Activated naive CD8-positive, alpha-beta T cell treated with anti-CD3 and anti-CD28 coated beads for 36 hours (primary cell): ENCODE measurements around the gene GAS5. TPM values are rescaled to one million over a fixed set of nuclear protein-coding genes. Genes with fewer than 3 reads are reported as not detected.
"Not testable (repeated sequence)": the region's sequence is repeated elsewhere in the genome, so short reads cannot be mapped to it uniquely, and the experiment has no call there.

ENCODE experiments used
- DNase-seq: peaks from one replicate; pipeline ENCODE4 v3.0.0; 2021
- H3K27ac Mint-ChIP-seq: one replicate; pipeline ENCODE4 v1.8.0; 2022; ENCODE audit warnings: mild to moderate bottlenecking, moderate library complexity, mixed read lengths
- H3K27me3 Mint-ChIP-seq: one replicate; pipeline ENCODE4 v1.8.0; 2022; ENCODE audit warnings: mild to moderate bottlenecking, mixed read lengths
- H3K36me3 Mint-ChIP-seq: one replicate; pipeline ENCODE4 v1.8.0; 2021; ENCODE audit warnings: mild to moderate bottlenecking, mixed read lengths
- H3K4me1 Mint-ChIP-seq: one replicate; pipeline ENCODE4 v1.8.0; 2021; ENCODE audit warnings: mixed read lengths
- H3K4me3 Mint-ChIP-seq: one replicate; pipeline ENCODE4 v1.8.0; 2022; ENCODE audit warnings: mild to moderate bottlenecking, moderate library complexity, mixed read lengths
- H3K9me3 Mint-ChIP-seq: one replicate; pipeline ENCODE4 v1.8.0; 2022; ENCODE audit warnings: mixed read lengths
- total RNA-seq, 2 experiments: library from RNA; stranded (reverse); gene quantifications; one replicate each; pipeline ENCODE4 v1.2.3, GENCODE V29; 2021

GAS5 gene
- total RNA-seq, 2 experiments from 2014 or later, result 1,009 to 1,039 TPM

DNA sequence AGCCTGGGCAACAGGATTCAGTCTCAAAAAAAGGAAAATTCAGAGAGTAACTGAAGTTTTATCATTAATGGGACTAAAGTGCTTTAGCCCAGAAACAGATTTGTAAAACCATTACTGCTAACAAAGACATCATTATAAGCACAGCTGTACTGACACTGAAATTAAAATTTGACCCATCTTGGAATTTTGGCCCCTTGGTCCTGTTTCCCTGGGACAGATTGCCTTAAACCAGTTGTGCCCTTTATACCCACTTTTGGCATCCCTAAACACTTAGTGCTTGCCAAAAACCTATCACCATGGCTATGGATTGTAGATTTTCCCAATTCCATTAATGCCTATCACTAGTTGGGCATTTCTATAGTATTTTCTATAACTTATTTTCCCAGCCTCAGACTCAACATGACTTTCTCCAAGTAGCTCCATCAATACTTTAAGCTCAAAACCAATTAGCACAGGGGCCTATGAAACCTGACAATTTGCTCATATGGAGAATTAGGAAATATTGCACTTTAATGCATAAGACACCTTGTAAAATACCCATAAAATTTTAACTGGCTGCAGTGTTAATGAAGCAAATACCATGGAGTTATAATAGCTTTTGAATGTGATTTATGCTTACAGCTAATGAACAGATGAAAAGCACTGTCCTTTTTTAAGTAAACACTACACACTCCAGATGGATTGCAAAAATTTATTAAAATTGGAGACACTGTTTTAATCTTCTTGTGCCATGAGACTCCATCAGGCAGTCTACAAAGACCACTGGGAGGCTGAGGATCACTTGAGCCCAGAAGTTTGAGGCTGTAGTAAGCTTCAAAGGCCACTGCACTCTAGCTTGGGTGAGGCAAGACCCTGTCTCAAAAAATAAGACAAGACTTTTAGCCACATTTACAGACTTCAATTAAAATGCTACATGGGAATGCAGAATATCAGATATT lies 4.3 kb downstream of the GAS5 start:
- Mint-ChIP-seq H3K4me1 (peaks cover 50% of the 10 kb centered on the region), H3K9me3 (no peaks in the 10 kb centered on the region), H3K4me3 (peak overlapping the region; percentile 100), H3K27ac (peak overlapping the region; percentile 96), H3K27me3 (peaks cover 45% of the 10 kb centered on the region), H3K36me3 (peaks cover 65% of the 10 kb centered on the region)
- no peak for DNase-seq

DNA sequence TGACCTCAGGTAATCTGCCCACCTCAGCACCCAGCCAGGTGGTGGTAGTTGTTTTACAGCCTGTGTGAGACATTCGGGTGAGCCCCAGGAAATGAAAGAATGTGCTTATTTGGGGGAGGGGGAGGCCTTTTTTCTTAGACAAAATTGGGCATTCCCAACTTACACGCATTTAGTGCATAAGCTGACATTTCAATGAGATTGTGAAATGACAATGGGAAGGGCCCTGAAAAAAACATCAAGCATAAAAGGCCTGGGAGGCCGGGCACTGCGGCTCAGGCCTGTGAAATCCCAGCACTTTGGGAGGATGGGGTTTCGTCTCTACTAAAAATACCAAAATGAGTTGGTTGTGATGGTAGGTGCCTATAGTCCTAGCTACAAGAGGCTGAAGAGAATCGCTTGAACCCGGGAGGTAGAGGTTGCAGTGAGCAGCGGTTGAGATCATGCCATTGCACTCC lies 5.0 kb downstream of the GAS5 start:
- DNase-seq, result peak; percentile 19
- no peaks in the 10 kb centered on the region for H3K9me3 Mint-ChIP-seq
- peaks cover 43% of the 10 kb centered on the region for H3K27me3 Mint-ChIP-seq
- H3K4me3 Mint-ChIP-seq, result peak overlapping the region; percentile 100
- peak overlapping the region; percentile 96 for H3K27ac Mint-ChIP-seq
- peaks cover 49% of the 10 kb centered on the region for H3K4me1 Mint-ChIP-seq
- peaks cover 66% of the 10 kb centered on the region for H3K36me3 Mint-ChIP-seq

DNA sequence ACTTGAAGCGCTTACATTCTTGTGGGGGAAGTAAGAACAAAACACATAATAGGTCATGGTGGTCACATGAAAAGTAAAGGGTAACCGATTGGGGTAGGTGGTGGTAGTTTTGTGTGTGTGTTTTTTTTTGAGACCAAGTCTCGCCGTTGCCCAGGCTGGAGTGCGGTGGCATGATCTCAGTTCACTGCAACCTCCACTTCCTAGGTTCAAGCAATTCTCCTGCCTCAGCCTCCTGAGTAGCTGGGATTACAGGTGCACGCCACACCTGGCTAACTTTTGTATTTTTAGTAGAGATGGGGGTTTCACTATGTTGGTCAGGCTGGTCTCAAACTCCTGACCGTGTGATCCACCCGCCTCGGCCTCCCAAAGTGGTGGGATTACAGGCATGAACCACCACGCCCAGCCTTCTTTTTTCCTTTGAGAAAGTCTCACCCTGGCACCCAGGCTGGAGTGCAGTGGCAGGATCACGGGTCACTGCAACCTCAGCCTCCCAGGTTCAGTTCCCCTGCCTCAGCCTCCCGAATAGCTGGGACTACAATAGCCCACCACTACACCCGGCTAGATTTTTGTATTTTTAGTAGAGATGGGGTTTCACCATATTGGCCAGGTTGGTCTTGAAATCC lies 5.5 kb downstream of the GAS5 start:
- peak overlapping the region; percentile 96 for H3K27ac Mint-ChIP-seq
- DNase-seq, result peak; percentile 51
- peaks cover 47% of the 10 kb centered on the region for H3K4me1 Mint-ChIP-seq
- peaks cover 66% of the 10 kb centered on the region for H3K36me3 Mint-ChIP-seq
- peaks cover 38% of the 10 kb centered on the region for H3K27me3 Mint-ChIP-seq
- H3K9me3 Mint-ChIP-seq, result not testable (repeated sequence)
- peak overlapping the region; percentile 100 for H3K4me3 Mint-ChIP-seq

DNA sequence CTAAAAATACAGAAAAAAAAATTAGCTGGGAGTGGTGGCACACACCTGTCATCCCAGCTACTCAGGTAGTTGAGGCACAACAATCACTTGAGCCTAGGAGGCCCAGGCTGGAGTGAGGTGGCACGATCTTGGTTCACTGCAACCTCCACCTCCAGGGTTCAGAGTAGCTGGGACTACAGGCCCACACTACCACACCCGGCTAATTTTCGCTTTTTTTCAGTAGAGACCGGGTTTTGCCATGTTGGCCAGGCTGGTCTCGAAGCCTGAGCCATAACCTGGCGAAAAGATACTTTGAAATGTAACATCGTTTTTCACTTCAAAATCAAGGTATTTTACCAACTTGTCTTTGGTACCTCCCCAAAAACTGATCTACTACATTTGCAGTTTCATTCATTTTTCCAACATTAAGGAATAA lies 6.1 kb downstream of the GAS5 start:
- Mint-ChIP-seq H3K9me3 (no peaks in the 10 kb centered on the region), H3K4me1 (peaks cover 45% of the 10 kb centered on the region), H3K27ac (peak overlapping the region; percentile 96), H3K36me3 (peaks cover 60% of the 10 kb centered on the region), H3K27me3 (peaks cover 32% of the 10 kb centered on the region), H3K4me3 (peak overlapping the region; percentile 40)
- peak; percentile 33 for DNase-seq

DNA sequence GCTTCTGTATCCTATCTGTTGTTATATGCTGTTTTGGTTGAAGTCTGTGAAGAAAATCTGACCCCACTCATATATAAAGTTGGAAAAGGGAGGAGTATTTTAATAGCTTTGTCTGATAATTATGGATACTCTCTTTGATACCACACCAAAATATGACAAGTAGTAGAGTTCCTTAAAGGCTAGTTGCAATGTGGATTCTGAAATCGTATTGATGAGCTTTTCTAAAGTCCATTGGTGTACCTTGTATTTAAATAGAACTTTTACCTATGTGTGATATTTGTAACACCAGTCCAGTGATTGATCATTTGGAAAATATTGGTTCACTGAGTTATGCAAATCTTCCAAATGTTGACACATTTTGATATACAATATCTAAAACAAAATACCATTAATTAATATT lies 7.7 kb downstream of the GAS5 start:
- peaks cover 22% of the 10 kb centered on the region for H3K27me3 Mint-ChIP-seq
- H3K9me3 Mint-ChIP-seq, result no peaks in the 10 kb centered on the region
- DNase-seq, result no peak

GRCh38 chr1:173859547-173859946 lies 8.2 kb downstream of the GAS5 start:
- DNase-seq, H3K9me3 Mint-ChIP-seq, H3K4me3 Mint-ChIP-seq, H3K27ac Mint-ChIP-seq: not testable (repeated sequence)
- peaks cover 21% of the 10 kb centered on the region for H3K27me3 Mint-ChIP-seq
- peaks cover 28% of the 10 kb centered on the region for H3K4me1 Mint-ChIP-seq
- H3K36me3 Mint-ChIP-seq, result peaks cover 51% of the 10 kb centered on the region

More for the DNA sequence above, 7.7 kb downstream of the GAS5 start:
- H3K4me1 Mint-ChIP-seq, result peaks cover 31% of the 10 kb centered on the region
- H3K4me3 Mint-ChIP-seq, result no peak overlapping the region
- H3K27ac Mint-ChIP-seq, result no peak overlapping the region
- peaks cover 56% of the 10 kb centered on the region for H3K36me3 Mint-ChIP-seq

GRCh38 chr1:173857363-173857917 lies 10.3 kb downstream of the GAS5 start:
- Mint-ChIP-seq H3K27me3 (peaks cover 7% of the 10 kb centered on the region), H3K4me3 (no peak overlapping the region), H3K4me1 (peaks cover 12% of the 10 kb centered on the region), H3K9me3 (no peaks in the 10 kb centered on the region), H3K27ac (peak overlapping the region; percentile 75), H3K36me3 (peaks cover 33% of the 10 kb centered on the region)
- no peak for DNase-seq

DNA sequence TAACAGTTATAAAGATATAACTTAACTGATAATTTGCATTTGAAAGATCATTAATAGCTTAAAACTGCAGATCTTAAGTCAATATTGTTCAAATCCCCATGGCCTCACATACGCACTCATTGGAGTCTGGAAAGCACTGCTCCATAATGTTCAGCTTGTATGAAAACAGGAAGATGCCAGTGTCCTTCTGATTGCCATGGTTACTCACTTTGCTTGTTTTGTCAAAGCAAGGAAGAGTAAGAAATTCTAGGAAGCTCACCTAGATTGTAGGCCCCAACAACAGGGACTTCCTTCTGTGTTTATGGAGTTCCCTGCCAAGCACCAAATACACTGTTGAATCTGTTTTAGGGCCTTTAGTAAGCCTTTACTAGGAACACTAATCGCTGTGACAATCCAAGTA lies 10.9 kb downstream of the GAS5 start:
- H3K27me3 Mint-ChIP-seq, result peaks cover 2% of the 10 kb centered on the region
- H3K9me3 Mint-ChIP-seq, result no peaks in the 10 kb centered on the region
- peaks cover 7% of the 10 kb centered on the region for H3K4me1 Mint-ChIP-seq
- no peak for DNase-seq
- H3K4me3 Mint-ChIP-seq, result no peak overlapping the region
- H3K27ac Mint-ChIP-seq, result no peak overlapping the region
- peaks cover 34% of the 10 kb centered on the region for H3K36me3 Mint-ChIP-seq

DNA sequence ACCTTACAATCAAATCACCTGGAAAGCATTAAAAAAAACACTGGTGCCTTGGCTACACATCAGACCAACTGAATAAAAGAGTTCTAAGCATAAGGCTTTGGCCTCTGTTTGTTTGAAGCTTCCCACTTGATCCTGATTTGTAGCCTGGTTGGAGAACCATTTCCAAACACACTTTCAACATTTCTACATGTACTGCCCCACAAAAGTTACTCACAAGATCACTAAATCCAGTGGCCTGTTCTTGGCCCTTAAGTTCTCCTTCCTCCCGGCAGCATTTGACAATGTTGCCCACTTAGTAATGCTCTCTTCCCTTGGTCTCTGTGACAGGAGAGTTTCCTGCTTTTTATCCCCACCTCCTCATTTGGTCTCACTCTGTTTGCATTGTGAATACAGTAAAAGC lies 11.8 kb downstream of the GAS5 start:
- DNase-seq, result no peak
- no peaks in the 10 kb centered on the region for H3K27me3 Mint-ChIP-seq
- H3K4me3 Mint-ChIP-seq, result no peak overlapping the region
- H3K36me3 Mint-ChIP-seq, result peaks cover 34% of the 10 kb centered on the region
- peaks cover 5% of the 10 kb centered on the region for H3K4me1 Mint-ChIP-seq
- no peaks in the 10 kb centered on the region for H3K9me3 Mint-ChIP-seq
- no peak overlapping the region for H3K27ac Mint-ChIP-seq

GRCh38 chr1:173853074-173853473 lies 14.7 kb downstream of the GAS5 start:
- Mint-ChIP-seq H3K4me1 (no peaks in the 10 kb centered on the region), H3K36me3 (peaks cover 31% of the 10 kb centered on the region), H3K9me3 (no peaks in the 10 kb centered on the region)

DNA sequence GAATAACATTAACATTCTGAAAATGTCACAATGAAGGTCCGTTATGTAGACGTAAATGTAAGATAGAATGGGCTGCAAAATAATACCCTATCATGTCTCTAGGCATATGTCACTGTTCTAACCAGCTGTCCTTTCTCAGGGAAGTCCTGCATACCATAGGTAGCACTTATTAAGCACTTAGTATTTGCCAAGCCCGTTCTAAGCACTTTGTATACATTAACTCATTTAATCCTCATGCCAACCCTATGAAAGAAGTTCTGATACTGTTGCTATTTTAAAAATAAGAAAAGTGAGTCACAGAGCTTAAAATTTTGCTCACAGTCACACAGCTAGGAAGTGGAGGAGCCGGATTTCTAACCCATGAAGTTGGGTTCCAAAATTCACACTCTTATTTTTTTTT lies 15.7 kb downstream of the GAS5 start:
- Mint-ChIP-seq H3K4me3 (no peak overlapping the region), H3K9me3 (no peaks in the 10 kb centered on the region), H3K27me3 (no peaks in the 10 kb centered on the region), H3K4me1 (no peaks in the 10 kb centered on the region), H3K27ac (no peak overlapping the region), H3K36me3 (peaks cover 29% of the 10 kb centered on the region)
- no peak for DNase-seq

More at GRCh38 chr1:173853074-173853473, 14.7 kb downstream of the GAS5 start:
- H3K27ac Mint-ChIP-seq, result no peak overlapping the region
- no peak overlapping the region for H3K4me3 Mint-ChIP-seq
- DNase-seq, result no peak
- H3K27me3 Mint-ChIP-seq, result no peaks in the 10 kb centered on the region

DNA sequence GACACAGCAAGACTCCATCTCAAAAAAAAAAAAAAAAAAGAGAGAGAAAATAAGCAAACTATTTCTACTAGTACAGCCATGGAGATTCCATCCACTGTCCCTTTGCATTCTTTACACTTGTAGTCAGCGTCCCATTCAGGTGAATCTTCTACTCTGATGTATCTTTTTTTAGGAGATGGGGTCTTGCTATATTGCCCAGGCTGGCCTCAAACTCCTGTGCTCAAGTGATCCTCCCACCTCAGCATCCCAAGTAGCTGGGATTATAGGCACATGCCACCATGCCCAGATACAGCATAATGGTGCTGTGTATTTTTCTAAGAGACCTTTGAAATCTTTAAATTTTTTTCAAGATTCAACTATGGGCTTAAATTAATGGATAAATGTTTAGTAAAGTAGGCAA lies 35.0 kb downstream of the GAS5 start:
- no peaks in the 10 kb centered on the region for H3K27me3 Mint-ChIP-seq
- no peak for DNase-seq
- H3K36me3 Mint-ChIP-seq, result peaks cover 10% of the 10 kb centered on the region
- no peaks in the 10 kb centered on the region for H3K9me3 Mint-ChIP-seq
- peaks cover 9% of the 10 kb centered on the region for H3K4me1 Mint-ChIP-seq
- no peak overlapping the region for H3K4me3 Mint-ChIP-seq
- no peak overlapping the region for H3K27ac Mint-ChIP-seq

- DNase-seq, result no peak
- H3K36me3 Mint-ChIP-seq, result peaks cover 23% of the 10 kb centered on the region
- peaks cover 26% of the 10 kb centered on the region for H3K4me1 Mint-ChIP-seq
- H3K9me3 Mint-ChIP-seq, result no peaks in the 10 kb centered on the region
- H3K27ac Mint-ChIP-seq, result no peak overlapping the region
- H3K4me3 Mint-ChIP-seq, result peak overlapping the region; percentile 14
- no peaks in the 10 kb centered on the region for H3K27me3 Mint-ChIP-seq
These were observed 40.2 kb downstream of the GAS5 start for GRCh38 chr1:173827611-173828010.

- Mint-ChIP-seq H3K27me3 (no peaks in the 10 kb centered on the region), H3K27ac (peak within 1 kb of the TSS; percentile 100), H3K36me3 (peaks cover 36% of the 10 kb centered on the region), H3K9me3 (no peaks in the 10 kb centered on the region), H3K4me1 (peaks cover 42% of the 10 kb centered on the region), H3K4me3 (peak within 1 kb of the TSS; percentile 99)
- DNase-seq, result peak; percentile 88
These were observed 43.3 kb downstream of the GAS5 start, which contains the start of the genes CENPL and DARS2 for GRCh38 chr1:173824315-173825081. TSS of gene CENPL (minus strand) at chr1:173824883. CDS start at chr1:173811299, 13,584 bp downstream. TSS of gene DARS2 (plus strand) at chr1:173824673. CDS start at chr1:173825230, 557 bp downstream.
